Ovary (tissue), 3 donors: ENCODE data around the gene PTGER1.
A peak's percentile ranks its signal among the peaks of the same experiment; 100 is the strongest.

Source experiments
- CTCF ChIP-seq, 3 donors: fragments of 450-650 bp in 2 of 3; fragments of 200-600 bp in 1 of 3; IDR thresholded peaks; one replicate each; pipeline versions ENCODE4 v1.5.1 to v1.8.0; 2016 to 2022; ENCODE audit warnings: antibody characterized with exemption in 3 of 3, mild to moderate bottlenecking in 1 of 3
- EP300 ChIP-seq: sonication (generic); formaldehyde crosslinking; IDR thresholded peaks from one replicate; pipeline ENCODE4 v1.6.1; 2017; ENCODE audit warnings: antibody characterized with exemption
- POLR2A ChIP-seq: fragments of 450-650 bp; IDR thresholded peaks from one replicate; pipeline ENCODE4 v1.6.1; 2017; ENCODE audit warnings: antibody characterized with exemption, mild to moderate bottlenecking, moderate library complexity
- donor health status: DM: no; HTN: no; CAD: no.

- no peak for TF ChIP-seq POLR2A
- peak in 2 of 3 donors; percentile 38 for TF ChIP-seq CTCF (IDR thresholded peaks at IDR 0.05)
- TF ChIP-seq EP300 = no peak
Measured at GRCh38 chr19:14479975-14480699, 5.0 kb upstream of the PTGER1 start.
